Urothelium cell line (cell line): ENCODE measurements around the gene KAT8.
A peak's percentile ranks its signal among the peaks of the same experiment; 100 is the strongest.
"Not testable (repeated sequence)": the region's sequence is repeated elsewhere in the genome, so short reads cannot be mapped to it uniquely, and the experiment has no call there.

Experiments
- DNase-seq: peaks from one replicate; pipeline ENCODE4 v3.0.0; 2011; ENCODE audit warnings: low spot score, mixed read lengths
- FAIRE-seq: peaks from 2 replicates; lab custom pipeline; 2011; peaks lifted over from hg19 to GRCh38; lab: Jason Lieb, UNC

KAT8 gene

GRCh38 chr16:31083556-31083955 is 33.9 kb upstream of the KAT8 start:
- FAIRE-seq (no peak), DNase-seq (no peak)

GRCh38 chr16:31083981-31084380 is 33.5 kb upstream of the KAT8 start:
- DNase-seq: no peak
- no peak for FAIRE-seq

- DNase-seq: no peak
- FAIRE-seq: no peak
Observed at GRCh38 chr16:31084584-31085302, 32.7 kb upstream of the KAT8 start.

- FAIRE-seq (no peak), DNase-seq (no peak)
Observed at GRCh38 chr16:31085411-31085810, 32.1 kb upstream of the KAT8 start.

- DNase-seq (no peak), FAIRE-seq (no peak)
Observed at GRCh38 chr16:31085873-31086628, 31.4 kb upstream of the KAT8 start.

- DNase-seq (no peak), FAIRE-seq (no peak)
Observed at GRCh38 chr16:31086629-31086906, 30.9 kb upstream of the KAT8 start.

GRCh38 chr16:31087481-31087880 is 30.0 kb upstream of the KAT8 start:
- DNase-seq: no peak
- FAIRE-seq: no peak

GRCh38 chr16:31087971-31088370 is 29.5 kb upstream of the KAT8 start:
- no peak for DNase-seq
- FAIRE-seq: no peak

GRCh38 chr16:31088459-31089183 is 28.8 kb upstream of the KAT8 start, which contains the start of gene PRSS53:
Gene PRSS53 (minus strand): TSS chr16:31088943. CDS start chr16:31088809, 134 bp downstream.
- DNase-seq: no peak
- no peak for FAIRE-seq

GRCh38 chr16:31089199-31089598 is 28.3 kb upstream of the KAT8 start:
- no peak for FAIRE-seq
- no peak for DNase-seq

- DNase-seq: no peak
- FAIRE-seq: no peak
Observed at GRCh38 chr16:31090540-31090939, 26.9 kb upstream of the KAT8 start.

- FAIRE-seq (no peak), DNase-seq (no peak)
Observed at GRCh38 chr16:31092330-31092729, 25.1 kb upstream of the KAT8 start.

GRCh38 chr16:31093132-31093703 is 24.2 kb upstream of the KAT8 start:
- FAIRE-seq: no peak
- peak; percentile 56 for DNase-seq

- FAIRE-seq (no peak), DNase-seq (no peak)
Observed at GRCh38 chr16:31094088-31094423, 23.4 kb upstream of the KAT8 start.

- DNase-seq: peak; percentile 94
- FAIRE-seq: no peak
Observed at GRCh38 chr16:31094424-31095120, 22.9 kb upstream of the KAT8 start, which contains the start of gene VKORC1. Gene VKORC1 (minus strand): TSS chr16:31094797. CDS start chr16:31094729, 68 bp downstream.

GRCh38 chr16:31099860-31100638 is 17.4 kb upstream of the KAT8 start:
- no peak for FAIRE-seq

GRCh38 chr16:31100876-31101641 is 16.4 kb upstream of the KAT8 start:
- not testable (repeated sequence) for FAIRE-seq

More at GRCh38 chr16:31099860-31100638, 17.4 kb upstream of the KAT8 start:
- no peak for DNase-seq

GRCh38 chr16:31105677-31106213 is 11.7 kb upstream of the KAT8 start:
- DNase-seq (peak; percentile 74), FAIRE-seq (no peak)

More at GRCh38 chr16:31100876-31101641, 16.4 kb upstream of the KAT8 start:
- not testable (repeated sequence) for DNase-seq
